ENCODE data around the gene TWNK. TPM values are rescaled to one million over a fixed set of nuclear protein-coding genes. Genes with fewer than 3 reads are reported as not detected.

The TWNK gene
- total and polyA plus RNA-seq, 9 of the 15 experiments (the other 6 are each of a cell fraction or from before 2014, with no cell fraction given), result 11.6 to 34.7 (median 17.4) TPM

GRCh38 chr10:101036726-101037125, 49.4 kb downstream of the TWNK start:
- peaks cover 13 to 22% of the 10 kb centered on the region in 2 experiments for H3K4me1 ChIP-seq (replicated peaks in 1 of 2; ENCODE audit: control insufficient read depth in 2 of 2, insufficient read depth in 2 of 2, low read length in 2 of 2)
- no peaks in the 10 kb centered on the region for H3K27me3 ChIP-seq (ENCODE audit: control insufficient read depth in 2 of 2, insufficient read depth in 2 of 2, low read length in 2 of 2)
- ChIA-PET POLR2A (interaction anchor here (0.6 kb wide), 2 partner anchors 14 to 141 kb away, joined by 3 to 4 read pairs; no protein-coding TSS in a partner anchor), CTCF (ENCODE audit: low intra/inter-chr PET ratio) (no interaction called here)
- H3K4me3 ChIP-seq, result no peak overlapping the region
- H3K9me1 ChIP-seq (ENCODE audit: control insufficient read depth, insufficient read depth, low read length), result no peaks in the 10 kb centered on the region
- no peak overlapping the region for H2AFZ ChIP-seq (ENCODE audit: low read depth, low read length)
- no peaks in the 10 kb centered on the region for H4K20me1 ChIP-seq (replicated peaks; ENCODE audit: control insufficient read depth, insufficient read depth, low read length)
- in situ Hi-C loops (cut with MboI) (no loop called here), intact Hi-C loops (cut with micrococcal nuclease) (loop anchor here (10.0 kb wide), 1 partner anchor 408 kb away; no protein-coding TSS in a partner anchor)
- H3K4me2 ChIP-seq (ENCODE audit: insufficient read depth, low read length), result no peak overlapping the region
- no TSS peak for BruUV-seq (replicated peaks)
- no peaks in the 10 kb centered on the region for H3K36me3 ChIP-seq (ENCODE audit: control insufficient read depth, insufficient read depth, low read length)
- H3K79me2 ChIP-seq (ENCODE audit: control insufficient read depth, insufficient read depth, low read length), result no peaks in the 10 kb centered on the region
- DNase-seq (ENCODE audit: extremely low read depth in 1 of 4, low spot score in 3 of 4) (no peak), FAIRE-seq (no peak), ATAC-seq (no peak)
- 11% methylated on average over 6 of the region's 7 CpGs for WGBS (ENCODE audit: insufficient coverage, low coverage, missing lambda C conversion rate)
- H3K27ac ChIP-seq (ENCODE audit: extremely low read depth, low read depth, low read length), result no peak overlapping the region
- peak overlapping the region in 1 of 2 experiments; percentile 35; a peak in 1 of 4 replicates for H3K9ac ChIP-seq (ENCODE audit: insufficient read depth in 1 of 2, low read depth in 2 of 2, low read length in 2 of 2)
- no peaks in the 10 kb centered on the region for H3K9me3 ChIP-seq (replicated peaks; ENCODE audit: control insufficient read depth, insufficient read depth, low read depth, low read length)
- TF ChIP-seq BDP1 (IDR thresholded peaks at IDR 0.05; ENCODE audit: insufficient read depth, insufficient read length) (no peak), ARID3B (CRISPR knock-in tag; IDR thresholded peaks at IDR 0.05; ENCODE audit: borderline replicate concordance) (no peak), BHLHE40 (IDR thresholded peaks at IDR 0.05; ENCODE audit: low read length) (no peak), ZNF655 (CRISPR knock-in tag; IDR thresholded peaks at IDR 0.05) (no peak), FOXJ2 (tag; IDR thresholded peaks at IDR 0.05) (no peak), PTBP1 (IDR thresholded peaks at IDR 0.05; ENCODE audit: low read depth, low read length) (no peak), ZNF133 (CRISPR knock-in tag; IDR thresholded peaks at IDR 0.05) (no peak), E4F1 (CRISPR knock-in tag; IDR thresholded peaks at IDR 0.05; ENCODE audit: borderline replicate concordance) (no peak), HNRNPH1 (optimal IDR thresholded peaks at IDR 0.05; ENCODE audit: low read depth, low read length) (no peak), EP300 (IDR thresholded peaks at IDR 0.05; ENCODE audit: low read length) (no peak), ADNP (tag; IDR thresholded peaks at IDR 0.05) (no peak), HDAC3 (IDR thresholded peaks at IDR 0.05; ENCODE audit: borderline replicate concordance, partially characterized antibody) (no peak), MEIS2 (IDR thresholded peaks at IDR 0.05; ENCODE audit: partially characterized antibody) (no peak), POU5F1 (IDR thresholded peaks at IDR 0.05; ENCODE audit: borderline replicate concordance, low read depth, low read length, partially characterized antibody) (no peak), ESRRB (CRISPR knock-in tag; IDR thresholded peaks at IDR 0.05; ENCODE audit: borderline replicate concordance) (no peak)

Measured in K562 (cell line).